ENCODE results near the gene EEF1A2.
A peak's percentile ranks its signal among the peaks of the same experiment; 100 is the strongest.

EEF1A2 gene

DNA sequence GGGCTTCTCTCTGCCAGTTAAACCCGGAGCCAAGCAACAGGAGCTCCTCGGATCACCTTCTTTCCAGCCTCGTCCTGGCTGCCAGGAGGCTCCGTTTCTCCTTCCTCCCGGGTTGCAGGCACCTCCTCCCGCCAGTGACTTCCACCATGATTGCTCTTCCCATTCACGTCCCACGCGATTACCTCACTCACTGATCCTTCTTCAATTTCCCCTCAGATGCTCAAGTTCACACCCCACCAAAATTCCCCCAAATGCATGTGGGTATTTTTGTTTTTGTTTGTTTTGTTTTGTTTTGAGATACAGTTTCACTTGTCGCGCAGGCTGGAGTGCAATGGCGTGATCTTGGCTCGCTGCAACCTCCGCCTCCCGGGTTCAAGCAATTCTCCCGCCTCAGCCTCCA, 51.6 kb downstream of the EEF1A2 start:
- DNase-seq = no peak

DNA sequence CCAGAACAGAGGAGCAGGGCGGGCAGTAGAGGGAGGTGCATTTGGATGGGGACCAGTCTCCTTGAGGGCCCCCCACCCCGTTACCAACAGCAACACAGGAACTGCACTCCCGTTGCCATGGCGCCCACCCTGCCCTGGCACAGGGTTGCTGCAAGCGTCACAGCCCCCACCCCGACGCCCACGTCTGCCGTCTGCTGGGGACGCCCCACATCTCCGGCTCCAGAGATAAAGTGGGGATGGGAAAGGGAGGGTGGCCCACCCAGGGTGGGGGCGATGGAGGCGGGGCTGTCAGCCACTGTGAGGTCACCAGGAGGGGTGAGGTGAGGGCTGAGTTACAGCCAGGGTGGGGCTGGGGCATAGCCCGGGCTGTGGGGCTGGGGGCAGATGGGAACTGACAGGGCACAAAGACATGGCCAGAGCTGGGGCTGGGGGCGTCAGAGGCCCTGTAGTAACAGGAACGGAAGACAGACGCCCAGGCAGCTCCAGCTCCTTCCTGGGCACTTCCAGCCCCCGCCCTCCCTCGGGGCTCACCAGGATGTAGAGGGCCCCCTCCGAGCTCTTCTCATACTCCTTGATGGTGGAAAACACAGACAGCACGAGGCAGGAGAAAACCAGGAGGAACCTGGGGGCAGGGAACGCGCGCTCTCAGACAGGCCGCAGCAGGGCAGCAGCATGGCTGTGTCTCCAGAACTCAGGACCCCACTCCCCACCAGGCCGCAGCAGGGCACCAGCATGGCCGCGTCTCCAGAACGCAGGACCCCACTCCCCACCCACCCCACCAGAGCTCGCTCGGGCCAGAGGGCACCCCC, 52.5 kb downstream of the EEF1A2 start:
- peak; percentile 62 for DNase-seq

DNA sequence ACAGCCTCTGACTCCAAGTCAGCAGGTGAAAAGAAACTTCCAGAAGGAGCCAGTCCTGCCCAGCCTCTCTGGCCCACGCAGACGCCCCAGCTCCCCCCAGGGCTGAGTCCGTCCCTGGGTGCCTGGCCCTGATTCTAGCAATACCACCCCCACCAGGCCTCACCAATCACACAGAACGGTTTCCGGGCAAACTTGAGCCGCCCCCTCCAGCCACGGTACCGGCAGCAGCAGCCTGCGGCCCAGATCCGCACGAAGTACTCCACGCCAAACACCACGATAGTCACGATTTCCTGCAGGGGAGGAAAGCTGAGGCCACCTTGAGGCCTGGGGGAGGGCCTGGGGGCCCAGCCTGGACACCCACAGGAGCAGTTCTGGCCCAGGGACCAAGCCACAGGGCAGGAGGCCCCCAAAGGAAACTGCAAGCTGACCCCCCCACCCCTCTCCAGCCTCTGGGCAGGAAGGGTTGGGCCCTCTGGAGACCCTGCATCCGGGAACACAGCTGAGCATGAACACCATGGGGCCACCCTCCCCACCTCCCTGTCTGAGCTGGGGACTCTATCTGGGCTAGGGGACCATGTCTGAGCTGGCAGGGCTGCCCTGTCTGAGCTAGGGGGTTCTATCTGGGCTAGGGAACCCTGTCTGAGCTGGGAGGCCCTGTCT, 53.7 kb downstream of the EEF1A2 start:
- peak; percentile 50 for DNase-seq

DNA sequence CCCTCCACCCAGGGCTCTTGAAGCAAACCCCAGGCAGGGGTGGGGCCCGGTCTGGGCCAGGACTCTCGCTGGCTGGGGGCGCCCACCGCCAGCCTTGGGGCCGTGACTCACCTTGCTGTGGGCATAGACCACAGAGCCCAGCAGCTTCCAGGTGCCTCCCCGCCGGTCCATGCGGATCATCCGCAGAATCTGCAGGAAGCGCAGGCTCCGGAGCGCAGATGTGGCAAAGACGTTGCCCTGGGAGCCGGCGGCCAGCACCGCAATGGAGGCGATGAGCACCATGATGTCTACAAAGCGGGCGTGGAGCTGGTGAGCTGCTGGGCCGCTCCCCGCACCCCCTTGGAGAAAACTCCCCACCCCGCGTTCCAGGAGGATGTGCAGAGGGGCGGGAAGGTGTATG, 54.3 kb downstream of the EEF1A2 start:
- DNase-seq = no peak

DNA sequence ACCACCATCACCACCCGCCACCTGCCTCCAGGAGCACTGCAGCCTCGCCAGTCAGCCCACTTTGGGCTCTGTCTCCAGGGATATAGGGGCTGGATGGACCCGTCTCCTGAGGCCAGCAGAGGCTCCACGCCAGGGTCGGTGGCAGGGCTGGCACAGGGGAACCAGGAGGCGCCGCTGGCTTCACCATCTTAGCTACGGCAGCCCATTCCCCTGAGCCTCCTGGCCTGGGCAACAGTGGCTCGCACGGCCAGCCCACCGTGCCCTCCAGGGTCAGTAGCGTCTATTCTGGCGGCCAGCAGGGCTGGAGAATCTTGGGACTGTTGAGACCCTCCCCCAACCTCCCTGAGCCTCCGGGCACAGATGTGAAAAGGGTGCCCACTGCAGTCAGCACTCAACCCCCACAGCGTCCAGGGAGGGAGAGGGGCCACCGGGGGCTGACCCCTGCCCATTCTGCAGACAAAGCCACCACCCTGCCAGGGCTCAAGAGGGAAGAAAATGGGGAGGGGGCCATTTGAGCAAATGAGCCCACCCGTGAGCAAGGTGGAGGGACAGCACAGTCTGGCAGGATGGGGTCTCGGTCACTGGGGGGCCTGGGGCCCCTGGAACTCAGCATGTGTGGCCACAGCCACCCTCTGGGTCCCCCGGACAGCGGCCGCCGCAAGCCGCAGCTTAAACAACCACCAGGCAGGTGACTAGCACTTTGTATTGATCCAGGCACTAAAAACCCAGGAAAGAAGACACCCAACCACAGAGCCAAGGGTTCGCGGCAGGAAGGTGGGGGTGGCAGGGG, 55.1 kb downstream of the EEF1A2 start:
- no peak for DNase-seq

DNA sequence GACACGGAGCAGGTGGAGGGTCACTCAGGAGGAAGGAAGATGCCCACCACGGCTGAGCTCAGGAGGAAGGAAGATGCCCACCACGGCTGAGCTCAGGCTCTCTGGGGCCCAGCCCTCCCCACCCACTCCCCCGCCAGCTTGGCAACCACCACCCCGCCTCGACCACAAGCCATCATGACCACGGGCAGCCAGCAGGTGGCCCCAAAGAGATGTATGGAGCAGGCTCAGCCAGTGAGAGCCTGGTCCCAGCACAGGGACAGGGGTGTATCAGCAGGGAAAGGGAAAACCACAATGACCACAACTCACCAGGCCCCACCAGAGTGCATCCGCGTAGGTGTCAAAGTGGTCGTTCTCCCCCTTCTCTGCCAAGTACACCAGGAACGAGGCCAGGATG, 56.8 kb downstream of the EEF1A2 start:
- peak; percentile 60 for DNase-seq

DNA sequence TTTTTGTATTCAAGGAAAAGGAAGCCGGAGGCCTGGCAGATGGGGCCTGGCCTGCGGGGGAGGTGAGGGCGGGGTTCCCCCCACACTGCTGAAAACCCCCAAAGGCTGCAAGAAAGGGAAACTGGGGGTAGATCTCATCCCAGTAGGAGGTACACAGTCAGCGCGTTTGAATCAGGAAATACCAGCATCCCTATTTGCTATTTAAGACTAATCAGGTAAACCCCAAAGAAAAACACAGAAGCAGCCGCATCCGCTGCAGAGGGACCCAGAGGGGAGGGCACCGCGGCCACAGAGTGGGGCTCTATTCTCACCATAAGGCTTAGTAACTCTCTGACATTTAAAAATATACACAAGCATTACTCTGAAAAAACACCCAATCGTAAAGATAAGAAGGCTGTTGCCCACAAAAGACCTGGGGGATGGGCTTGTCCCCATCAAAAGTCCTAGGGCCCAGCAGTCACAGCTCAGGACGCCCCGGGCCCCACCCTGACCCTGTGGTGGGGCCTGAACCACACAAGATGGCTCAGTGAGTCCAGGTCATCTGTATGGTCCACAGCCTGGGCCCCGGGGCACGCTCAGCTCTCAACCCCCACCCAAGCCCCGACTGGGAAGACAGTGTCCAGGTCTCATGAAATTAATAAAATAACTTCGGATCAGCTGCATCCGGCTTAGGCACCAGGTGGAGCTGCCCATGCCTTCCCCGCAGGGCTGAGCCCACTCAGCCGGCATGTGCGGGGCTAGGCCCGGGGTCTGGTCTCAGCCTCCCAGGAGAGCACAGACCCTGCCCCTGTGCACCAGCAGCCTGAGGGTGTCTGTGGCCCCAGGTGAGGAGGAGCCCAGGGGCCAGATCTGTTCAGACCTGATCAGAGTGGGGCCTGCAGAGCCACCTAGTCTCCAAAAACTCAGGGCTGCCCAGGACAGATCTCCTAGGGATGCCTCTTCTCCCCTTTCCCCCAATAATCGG, 57.5 kb downstream of the EEF1A2 start:
- DNase-seq = no peak

DNA sequence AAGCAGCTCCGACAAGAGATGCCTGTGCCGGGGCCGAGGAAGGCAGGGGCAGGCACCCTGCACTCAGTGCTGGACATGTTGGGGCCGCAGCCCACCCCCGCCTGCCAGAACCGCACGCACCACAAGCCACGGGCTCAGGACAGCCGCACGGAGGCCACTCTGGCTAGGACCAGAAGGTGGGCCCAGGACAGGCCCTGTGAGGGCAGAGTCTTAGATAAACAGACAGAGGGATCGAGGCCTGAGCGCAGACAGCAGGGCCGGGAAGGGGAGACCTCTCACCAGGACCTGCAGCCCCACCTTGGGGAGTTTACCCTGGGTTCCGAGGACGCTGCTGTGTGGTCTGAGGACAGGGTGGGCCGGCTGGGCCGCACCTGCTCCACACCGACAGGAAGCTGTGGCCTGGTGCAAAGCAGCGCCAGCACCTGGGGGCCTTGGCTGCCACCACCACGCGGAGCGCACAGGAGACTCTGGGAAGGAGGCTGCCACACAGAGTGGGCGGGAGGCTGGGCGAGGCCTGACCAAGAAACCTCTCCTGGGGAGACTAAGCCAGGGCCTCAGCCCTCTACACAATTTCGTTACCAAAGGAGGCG, 58.4 kb downstream of the EEF1A2 start:
- DNase-seq = no peak

DNA sequence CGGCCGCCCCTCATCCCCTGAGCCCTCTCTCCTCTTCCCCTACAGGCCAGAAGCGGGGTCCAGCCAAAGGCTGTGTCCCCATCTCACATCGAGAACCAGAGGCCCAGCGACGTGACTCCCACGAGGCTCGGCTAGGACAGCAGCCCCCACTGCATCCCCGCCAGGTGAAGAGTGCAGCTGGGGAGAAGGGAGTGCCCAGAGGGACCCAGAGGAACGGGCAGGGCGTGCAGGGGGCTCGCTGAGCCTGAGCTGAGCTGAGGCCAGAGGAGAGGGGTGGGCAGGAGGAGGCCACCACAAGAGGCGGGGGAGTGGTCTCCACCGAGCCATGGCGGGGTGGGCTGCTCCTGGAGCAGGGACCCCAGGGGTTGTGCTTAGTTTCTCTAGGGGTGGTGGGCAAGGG, 59.0 kb downstream of the EEF1A2 start:
- DNase-seq = no peak

DNA sequence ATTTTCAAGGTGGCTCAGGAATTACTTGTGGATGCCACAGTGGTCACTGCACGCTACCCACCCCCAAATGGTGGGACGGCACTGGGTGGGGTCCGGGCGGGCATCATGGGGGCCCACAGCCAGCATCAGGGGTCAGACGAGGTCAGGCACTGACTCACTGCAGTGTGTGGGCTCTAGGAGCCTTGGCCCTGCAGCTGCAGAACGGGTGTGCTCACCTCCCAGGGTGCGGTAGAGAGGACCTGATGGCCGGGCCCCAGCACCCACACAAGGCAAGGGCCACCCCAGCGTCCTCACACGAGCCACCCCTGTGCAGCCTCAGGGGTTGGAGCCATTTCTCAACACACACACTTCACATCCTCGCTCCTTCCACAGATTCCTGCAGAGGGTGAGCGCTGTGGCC, 60.8 kb downstream of the EEF1A2 start:
- no peak for DNase-seq

Measured in right hindlimb (tissue), 1 donor.